ENCODE data around the gene ZMYM4. TPM values are rescaled to one million over a fixed set of nuclear protein-coding genes. Genes with fewer than 3 reads are reported as not detected.
"Not testable (repeated sequence)": the region's sequence is repeated elsewhere in the genome, so short reads cannot be mapped to it uniquely, and the experiment has no call there.

The ZMYM4 gene
- polyA plus RNA-seq (ENCODE audit: insufficient read length in 4 of 4), result 10 to 100 TPM; 62.3 to 84.8 (median 70.6) TPM

DNA sequence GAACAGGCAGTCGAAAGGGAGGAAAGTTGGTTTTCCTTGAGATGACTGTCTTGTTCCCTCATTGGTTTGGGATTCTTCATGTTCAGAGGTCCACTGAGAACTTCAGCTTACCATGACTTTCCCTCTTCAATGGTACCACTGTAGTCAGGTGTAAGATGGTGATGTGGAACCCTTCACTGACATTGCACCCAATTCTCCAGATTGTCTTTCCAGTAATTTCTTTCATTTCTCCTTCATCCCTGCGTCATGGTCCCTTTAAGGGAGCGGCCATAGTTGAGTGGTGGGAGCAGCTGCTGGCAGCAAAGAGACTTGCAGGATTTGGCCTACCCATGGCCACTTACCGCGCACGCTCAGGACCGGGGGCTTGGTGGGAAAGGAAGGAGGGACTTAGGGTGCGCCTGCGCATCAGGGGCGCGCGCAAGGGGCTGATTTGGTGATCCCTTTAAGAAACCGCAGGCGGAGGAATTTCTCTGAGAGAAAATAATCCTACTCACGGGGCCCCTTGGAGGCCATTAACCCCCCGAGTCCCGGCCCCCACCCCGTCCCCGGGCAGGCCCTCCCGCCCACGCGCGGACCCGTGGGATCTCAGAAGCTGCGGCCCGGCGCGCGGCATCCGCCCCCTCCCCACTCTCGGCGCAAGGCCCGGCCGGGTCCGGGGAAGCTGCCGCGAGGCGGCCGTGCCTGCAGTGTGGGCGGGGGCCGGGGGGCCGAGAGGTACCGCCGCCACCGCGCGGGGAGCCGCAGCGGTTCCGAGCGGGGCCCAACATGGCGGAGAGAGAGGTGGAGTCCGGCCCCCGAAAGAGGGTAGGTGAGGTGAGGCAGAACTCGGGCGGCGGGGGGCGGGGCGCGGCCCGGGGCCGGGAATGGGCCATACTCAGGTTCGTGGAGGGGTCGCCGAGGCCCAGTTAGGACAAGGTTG lies at the start of gene ZMYM4:
Gene ZMYM4, plus strand, starts transcription at position 428 of the 919 bp plus-strand sequence. Its CDS starts 338 bp downstream, at position 766.
- peak; percentile 88 to 94 (median 90) for DNase-seq (ENCODE audit: low read depth in 4 of 4, low spot score in 3 of 4)

DNA sequence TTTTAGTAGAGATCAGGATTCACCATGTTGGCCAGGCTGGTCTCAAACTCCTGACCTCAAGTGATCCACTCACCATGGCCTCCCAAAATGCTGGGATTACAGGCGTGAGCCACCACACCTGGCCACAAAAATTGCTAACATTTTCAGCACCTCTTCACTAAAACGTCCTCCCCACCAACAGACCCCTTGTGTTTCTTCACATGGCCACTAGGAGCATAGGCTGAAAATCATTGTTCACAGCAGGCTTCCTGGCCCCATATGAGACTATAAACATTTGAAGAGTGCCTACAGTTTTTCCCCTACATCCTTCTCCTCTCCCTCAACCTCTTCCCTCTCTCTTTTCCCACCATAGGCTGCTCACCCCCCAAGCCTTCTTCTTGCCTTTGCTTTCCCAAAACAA lies 47.5 kb upstream of the ZMYM4 start:
- no peak for DNase-seq (ENCODE audit: low read depth in 4 of 4, low spot score in 3 of 4)

DNA sequence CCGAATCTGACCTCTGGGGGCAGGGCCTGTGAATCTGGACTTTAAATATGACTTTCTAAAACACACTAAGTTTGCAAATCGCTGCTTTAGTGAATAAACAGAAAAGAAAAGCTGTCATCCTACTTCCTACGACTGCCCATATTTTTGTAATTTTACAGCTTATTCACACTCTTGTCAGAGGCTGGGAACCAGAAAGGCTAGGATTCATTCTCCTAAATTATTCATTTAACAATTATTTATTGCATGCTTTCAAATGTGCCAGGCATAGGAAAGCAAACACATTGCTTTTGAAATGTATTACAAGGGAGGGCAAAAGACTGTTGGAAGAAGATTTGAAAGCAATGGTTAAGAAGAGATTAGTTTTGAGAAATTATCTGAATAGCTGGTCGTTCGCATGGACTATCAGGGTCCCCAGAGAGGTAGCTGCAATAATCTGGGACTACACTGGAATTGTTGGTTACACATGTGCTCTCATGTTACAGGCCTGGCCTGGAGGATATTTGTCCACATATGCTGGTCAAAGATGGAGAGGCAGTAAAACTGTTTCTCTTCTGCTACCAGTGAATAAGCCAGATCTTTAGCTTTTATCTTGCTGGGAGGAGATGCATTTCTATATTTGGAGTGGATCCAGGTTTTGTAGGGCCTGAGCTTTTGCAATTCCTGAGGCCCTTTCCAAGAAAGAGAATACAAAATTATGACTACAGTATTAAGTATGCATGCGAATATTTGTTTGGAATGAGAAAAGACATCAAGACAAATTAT lies 46.0 kb upstream of the ZMYM4 start:
- DNase-seq (ENCODE audit: low read depth in 4 of 4, low spot score in 3 of 4), result no peak

DNA sequence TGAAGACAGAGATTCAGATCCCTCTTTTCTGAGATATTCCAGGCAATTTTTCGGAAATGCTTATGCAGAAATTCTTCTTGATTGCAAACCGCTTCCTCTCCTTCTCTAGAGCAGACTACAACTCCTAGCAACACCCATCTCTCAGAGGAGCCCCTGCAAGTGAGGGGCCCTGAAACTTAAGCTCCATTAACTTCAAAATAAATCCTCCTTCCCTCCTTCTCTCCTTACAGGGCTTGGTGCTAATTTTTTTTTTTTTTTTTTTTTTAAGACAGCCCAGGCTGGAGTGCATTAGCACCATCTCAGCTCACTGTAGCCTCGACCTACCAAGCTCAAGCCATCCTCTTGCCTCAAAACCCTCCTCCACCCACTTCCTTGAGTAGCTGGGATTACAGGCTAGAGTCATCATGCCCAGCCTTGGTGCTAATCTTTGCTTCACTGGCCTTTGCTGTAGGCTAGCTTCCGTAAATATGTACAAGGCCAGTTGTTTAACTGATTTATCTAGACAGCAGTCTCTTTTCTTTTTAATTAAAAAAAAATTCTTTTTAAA lies 45.4 kb upstream of the ZMYM4 start:
- no peak for DNase-seq (ENCODE audit: low read depth in 4 of 4, low spot score in 3 of 4)

DNA sequence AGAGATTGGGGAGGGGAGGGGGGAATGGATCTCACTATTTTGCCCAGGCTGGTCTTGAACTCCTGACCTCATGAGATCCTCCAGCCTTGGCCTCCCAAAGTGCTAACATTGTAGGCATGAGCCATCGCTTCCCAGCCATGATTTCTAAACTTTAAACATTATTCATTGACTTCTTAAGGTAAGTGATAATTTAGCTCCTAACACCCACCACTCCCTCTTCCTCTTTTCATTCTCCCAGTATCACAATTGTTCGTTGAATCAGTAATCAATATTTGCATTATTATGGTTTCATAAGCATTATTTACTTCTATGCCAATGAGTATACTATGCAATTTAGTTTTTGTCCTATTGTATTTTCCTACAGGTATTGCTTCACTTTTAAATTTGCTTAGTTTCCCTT lies 42.0 kb upstream of the ZMYM4 start:
- no peak for DNase-seq (ENCODE audit: low read depth in 4 of 4, low spot score in 3 of 4)

DNA sequence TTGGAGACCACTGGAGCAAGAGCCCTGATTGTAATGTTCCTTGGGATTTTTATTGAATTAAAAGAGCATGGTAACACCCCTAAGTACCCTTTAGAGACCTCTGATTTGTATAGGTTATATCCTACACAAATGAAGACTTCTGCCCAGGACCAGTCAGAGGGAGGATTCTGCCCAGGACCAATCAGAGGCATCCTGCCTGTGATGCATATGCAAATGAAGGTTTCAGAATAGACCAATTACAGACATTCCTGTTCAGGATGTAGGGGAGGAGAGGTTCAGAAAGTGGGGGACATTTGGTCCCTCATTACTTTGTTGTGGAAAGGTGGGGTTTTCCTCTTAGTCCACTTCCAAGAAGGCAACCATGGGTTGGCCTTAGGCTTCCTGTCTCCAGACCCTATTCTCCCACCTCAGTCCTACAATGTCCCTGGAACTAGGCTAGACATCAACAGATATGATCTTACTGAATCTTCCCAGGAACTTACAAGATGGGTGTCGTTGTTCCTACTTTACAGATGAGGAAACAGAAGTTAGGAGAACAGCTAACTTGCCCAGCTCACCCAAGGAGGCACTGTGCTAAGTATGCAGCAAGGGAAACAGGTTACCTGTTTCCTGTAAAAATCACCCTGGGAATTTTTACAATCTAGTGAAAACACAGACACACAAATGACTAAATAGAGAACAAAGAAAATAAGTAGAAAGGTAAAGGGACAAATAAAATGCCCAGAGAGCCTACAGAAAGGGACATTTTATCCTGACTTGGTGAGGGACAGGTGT lies 38.7 kb upstream of the ZMYM4 start:
- no peak for DNase-seq (ENCODE audit: low read depth in 4 of 4, low spot score in 3 of 4)

DNA sequence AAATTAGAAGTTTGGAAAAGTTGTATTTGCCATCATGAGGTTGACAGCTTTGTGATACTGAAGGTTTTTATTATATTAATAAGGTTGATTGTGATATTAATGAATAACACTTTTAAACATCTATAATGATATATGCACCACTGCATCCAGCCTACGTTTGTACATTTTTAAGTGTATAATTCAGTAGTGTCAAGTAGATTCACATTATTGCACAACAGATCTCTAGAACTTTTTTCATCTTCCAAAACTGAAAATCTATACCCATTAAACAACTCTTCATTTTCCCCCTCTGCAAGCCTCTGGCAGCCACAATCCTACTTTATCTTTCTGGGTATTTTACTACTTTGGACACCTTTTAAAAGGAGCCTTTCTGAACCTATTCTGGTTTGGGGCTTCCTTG lies 37.2 kb upstream of the ZMYM4 start:
- no peak for DNase-seq (ENCODE audit: low read depth in 4 of 4, low spot score in 3 of 4)

DNA sequence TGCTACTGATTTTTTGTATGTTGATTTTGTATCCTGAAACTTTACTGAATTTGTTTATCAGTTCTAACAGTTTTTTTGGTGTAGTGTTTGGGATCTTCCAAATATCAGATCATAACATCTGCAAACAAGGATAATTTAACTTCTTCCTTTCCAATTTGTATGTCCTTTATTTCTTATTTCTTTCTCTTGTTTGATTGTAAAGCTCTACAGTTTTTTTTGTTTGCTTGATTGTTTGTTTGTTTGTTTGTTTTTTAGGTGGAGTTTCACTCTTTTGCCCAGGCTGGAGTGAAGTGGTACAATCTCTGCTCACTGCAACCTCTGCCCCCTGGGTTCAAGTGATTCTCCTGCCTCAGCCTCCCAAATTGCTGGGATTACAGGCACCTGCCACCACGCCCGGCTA lies 31.7 kb upstream of the ZMYM4 start:
- DNase-seq (ENCODE audit: low read depth in 4 of 4, low spot score in 3 of 4), result not testable (repeated sequence)

DNA sequence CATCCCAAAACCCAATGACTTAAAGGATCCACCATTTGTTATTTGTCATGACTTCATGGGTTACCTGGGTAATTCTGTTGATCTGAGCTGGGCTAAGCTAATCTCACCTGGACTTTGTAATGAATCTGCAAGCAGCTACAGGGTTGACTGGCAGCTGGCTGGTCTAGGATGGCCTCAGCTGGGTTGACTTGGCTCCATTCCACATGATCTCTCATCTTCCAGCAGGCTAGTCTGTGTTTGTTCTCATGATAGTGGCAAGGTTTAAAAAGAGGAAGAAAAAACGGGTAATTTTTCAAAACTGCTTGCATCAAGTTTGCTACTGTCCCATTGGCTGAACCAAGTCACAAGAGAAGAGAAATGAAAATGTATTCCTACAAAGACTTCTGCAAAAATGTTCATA lies 24.8 kb upstream of the ZMYM4 start:
- DNase-seq (ENCODE audit: low read depth in 4 of 4, low spot score in 3 of 4), result no peak

DNA sequence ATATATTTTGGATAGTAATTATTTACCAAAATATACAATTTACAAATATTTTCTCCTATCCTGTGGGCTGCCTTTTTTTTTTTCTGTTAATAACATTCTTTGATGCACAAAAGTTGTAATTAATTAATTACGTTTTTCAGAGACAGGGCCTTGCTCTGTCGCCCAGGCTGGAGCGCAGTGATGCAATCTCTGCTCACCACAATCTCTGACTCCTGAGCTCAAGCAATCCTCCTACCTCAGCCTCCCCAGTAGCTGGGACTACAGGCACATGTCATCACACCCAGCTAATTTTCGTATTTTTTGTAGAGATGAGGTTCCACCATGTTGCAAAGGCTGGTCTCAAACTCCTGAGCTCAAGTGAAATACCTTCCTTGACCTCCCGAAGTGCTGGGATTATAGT lies 21.3 kb upstream of the ZMYM4 start:
- no peak for DNase-seq (ENCODE audit: low read depth in 4 of 4, low spot score in 3 of 4)

DNA sequence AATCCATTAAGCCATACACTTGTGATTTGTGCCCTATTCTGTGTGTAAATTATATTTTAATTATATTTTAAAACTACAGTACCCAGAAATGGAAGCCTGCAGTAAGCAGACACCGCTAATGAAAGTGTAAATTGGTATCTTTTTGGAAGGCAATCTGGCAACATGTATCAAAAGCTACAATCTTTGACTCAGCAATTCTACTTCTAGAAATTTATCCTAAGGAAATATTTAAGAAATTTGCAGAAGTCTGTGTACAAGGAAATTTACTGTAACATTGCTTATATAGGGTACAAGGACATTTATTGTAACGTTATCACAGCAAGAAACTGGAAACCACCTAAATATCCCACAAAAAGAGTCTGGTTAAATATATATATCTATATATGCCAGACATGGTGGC lies 14.6 kb upstream of the ZMYM4 start:
- DNase-seq (ENCODE audit: low read depth in 4 of 4, low spot score in 3 of 4), result no peak

DNA sequence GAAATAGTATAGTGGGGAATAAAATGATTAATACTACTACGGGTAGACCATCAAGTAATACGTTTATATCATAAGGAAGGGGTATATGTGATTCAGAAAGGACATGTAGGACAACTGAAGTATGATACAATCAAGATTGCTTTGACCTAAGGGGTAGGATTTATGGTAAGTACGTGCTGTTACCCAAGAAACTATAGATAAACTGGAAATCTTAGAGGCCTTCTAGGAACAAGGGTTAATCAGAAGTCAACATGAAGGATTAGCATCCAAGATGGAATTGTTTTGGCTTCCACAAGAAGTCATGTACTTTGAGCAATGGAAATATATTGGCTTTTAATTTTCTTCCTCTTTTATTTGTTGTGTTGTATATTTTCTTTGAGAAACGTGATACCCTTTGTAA lies 13.2 kb upstream of the ZMYM4 start:
- no peak for DNase-seq (ENCODE audit: low read depth in 4 of 4, low spot score in 3 of 4)

DNA sequence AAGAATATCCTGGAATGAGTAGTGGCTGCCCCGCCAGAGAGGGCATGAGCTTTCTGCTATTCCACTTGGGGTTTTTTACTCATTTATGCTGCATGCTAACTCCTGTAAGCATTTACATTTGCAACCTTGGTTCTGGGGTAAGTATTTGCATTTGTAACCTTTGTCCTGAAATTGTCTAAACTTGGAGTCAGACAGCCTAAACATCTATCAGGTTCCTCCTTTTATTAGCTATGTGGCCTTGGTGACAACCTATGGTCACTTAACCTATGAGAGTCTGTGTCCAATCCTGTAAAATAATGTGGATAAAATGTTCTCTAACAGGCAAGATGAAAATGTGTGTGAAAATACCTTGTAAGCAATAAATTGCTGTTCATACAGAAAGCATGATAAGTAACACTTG lies 8.9 kb upstream of the ZMYM4 start:
- no peak for DNase-seq (ENCODE audit: low read depth in 4 of 4, low spot score in 3 of 4)

DNA sequence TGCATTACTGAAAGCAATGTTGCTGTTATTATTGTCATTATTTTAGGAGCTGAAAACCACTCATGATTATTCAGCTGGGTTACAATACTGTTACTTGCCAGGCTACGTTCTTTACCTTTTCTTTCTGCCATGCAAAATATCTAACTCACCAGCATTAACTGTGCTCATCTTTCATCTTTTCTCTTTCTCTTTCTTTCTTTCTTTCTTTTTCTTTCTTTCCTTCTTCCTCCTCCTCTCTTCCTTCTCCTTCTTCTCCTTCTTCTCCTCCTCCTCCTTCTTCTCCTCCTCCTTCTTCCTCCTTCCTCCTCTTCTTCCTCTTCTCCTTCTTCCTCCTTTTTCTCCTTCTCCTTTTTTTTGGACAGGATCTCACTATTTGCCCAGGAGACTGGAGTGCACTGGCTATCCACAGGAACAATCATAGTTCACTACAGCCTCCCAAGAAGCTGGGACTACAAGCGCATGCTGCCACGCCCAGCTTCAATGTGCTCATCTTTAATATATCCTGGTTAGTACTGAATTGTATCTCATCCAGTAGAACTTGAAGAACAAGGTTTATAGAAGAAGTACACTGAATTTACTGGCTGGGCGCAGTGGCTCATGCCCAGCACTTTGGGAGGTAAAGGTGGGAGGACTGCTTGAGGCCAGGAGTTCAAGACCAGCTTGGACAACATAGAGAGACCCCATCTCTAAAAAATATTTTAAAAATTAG lies 6.9 kb upstream of the ZMYM4 start:
- DNase-seq (ENCODE audit: low read depth in 4 of 4, low spot score in 3 of 4), result no peak

DNA sequence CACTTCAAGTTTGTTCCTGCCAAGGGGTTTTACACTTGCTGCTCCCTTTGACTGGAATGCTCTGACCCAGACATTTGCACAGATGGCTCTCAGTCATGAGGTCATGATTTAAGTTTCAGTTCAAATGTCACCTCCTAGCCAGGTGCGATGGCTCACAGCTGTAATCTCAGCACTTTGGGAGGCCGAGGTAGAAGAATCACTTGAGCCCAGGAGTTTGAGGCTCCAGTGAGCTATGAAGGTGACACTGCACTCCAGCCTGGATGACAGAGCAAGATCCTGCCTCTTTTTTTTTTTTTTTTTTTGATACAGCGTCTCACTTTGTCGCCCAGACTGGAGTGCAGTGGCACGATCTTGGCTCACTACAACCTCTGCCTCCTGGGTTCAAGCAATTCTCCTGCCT lies 4.5 kb upstream of the ZMYM4 start:
- DNase-seq (ENCODE audit: low read depth in 4 of 4, low spot score in 3 of 4), result no peak

DNA sequence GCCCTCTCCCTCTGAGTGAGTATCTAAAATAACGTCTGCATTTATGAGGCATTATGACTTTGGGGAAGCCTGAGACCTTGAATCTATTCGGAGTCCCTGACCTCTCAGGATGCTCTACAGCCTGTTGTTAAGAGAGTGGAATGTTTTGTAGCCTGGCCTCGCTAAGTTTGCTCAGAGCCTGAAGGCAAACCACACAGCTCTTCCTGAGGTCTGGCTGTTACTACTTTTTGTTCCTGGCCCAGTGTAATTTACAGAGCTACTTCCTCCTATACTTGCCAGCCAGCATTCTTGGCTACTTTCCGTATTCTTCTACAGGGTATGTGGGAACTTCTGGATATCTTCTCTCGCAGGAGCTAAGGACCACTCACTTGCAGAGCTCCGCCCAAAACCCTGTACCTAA lies 3.6 kb upstream of the ZMYM4 start:
- no peak for DNase-seq (ENCODE audit: low read depth in 4 of 4, low spot score in 3 of 4)

DNA sequence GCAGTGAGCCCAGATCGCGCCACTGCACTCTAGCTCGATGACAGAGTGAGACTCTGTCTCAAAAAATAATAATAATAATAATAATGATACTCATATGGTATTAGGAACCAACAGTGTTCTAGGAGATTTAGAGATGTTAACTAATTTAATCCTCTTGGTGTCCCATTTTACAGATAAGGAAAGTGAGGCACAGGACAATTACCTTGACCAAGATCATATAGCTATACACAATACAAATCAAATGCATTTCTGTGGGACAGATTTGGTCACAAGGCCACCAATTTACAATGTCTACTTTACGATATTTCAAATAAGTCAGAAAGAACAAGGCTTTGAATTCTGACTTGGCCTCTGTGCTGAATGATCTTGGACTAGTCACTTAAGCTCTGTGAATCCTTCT lies 2.2 kb upstream of the ZMYM4 start:
- DNase-seq (ENCODE audit: low read depth in 4 of 4, low spot score in 3 of 4), result no peak

DNA sequence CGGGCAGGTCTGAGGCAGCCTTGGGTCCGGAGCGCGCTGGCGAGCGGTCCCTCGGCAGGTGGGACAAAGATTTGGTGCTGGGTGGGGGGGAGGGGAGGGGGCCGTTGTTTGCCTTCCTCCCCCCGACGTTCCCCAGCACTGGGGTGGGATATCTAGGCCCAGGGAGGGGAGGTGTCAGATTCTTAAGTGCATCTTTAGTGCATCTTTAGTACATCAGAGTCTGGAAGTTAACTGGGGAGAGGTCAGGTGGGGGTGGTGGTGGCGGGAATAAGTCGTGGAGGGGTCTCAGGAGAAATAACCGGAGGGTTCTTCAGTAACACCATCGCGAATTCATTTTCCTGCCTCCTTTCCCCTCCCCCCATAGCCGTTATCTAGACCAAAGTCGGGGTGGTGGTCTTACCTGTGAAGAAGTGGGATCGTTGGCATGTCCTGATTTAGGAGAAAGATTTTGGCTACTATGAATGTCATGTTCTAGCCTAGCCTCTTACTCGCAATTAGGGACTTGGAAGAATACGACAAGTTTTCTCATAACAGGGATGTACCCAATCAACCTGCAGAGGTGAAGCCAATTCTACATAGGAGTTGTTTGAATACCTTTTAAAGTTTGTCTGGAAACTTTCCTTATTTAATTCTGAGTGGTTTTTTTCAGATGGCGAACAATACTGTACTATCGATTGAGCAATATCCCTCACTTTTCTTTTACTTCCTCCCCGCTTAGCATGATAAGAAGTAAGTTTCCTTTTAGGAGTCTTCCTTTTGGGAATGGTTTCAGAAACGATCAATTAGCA lies 886 bp downstream of the ZMYM4 start:
- DNase-seq (ENCODE audit: low read depth in 4 of 4, low spot score in 3 of 4), result no peak

DNA sequence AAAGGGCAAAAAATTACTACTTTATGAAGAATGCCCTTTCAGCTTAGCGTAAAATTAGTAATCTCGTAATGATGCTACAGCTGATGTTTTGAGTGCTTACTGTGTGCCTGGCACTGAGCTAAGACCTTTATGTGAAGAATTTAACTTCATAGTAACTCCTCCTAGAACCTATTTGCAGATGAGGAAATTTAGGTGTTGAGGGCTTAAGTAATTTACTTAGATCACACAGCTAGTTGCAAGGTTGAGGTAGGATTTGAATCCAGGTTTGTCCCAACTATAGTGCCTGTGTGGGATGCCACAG lies 1.4 kb downstream of the ZMYM4 start:
- no peak for DNase-seq (ENCODE audit: low read depth in 4 of 4, low spot score in 3 of 4)

DNA sequence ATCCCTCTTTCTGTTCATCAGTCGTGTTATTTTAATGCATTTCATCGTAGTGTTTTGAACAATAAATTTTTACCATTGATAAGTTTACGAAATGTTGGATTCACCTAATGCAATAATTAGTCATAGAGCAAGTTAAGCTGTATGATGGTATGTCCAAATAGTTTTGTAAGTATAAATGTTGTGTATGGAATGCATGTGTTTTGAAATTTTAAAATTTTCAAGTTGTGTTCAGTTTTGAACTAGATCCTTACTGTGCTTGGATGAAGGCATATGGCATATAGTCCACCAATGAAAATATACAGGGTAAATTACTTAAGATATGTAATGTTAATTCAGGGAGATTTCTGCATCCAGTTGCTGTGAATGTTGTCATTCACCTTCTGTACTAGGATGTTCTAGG lies 2.3 kb downstream of the ZMYM4 start:
- DNase-seq (ENCODE audit: low read depth in 4 of 4, low spot score in 3 of 4), result no peak

Data from left renal pelvis (tissue), 4 donors.